ENCODE results near the gene TIMM29.

Gene TIMM29

DNA sequence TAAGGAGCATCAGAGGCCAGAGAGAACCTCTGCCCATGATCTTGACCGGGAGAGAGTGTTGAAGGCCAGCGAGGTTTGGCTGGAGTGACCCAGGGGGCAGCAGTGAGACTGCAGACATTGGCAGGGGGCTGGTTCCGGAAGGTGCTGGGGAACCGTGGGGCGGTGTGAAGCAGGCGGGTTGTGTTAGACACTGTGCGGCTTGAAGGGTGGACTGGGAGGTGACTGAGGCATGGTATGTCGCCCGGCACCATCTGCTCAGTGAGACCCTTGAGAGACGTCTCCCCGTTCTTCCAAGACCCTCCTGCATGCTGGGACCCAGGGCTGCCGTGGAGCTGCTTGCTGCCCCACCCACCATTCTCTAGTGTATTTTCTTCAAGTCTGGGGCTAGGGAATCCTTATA is 32.7 kb upstream of the TIMM29 start:
- Histone ChIP-seq H2BK5ac (ENCODE audit: low read depth, low read length, poor library complexity) (no peak overlapping the region), H3K4me3 (ENCODE audit: low read depth, low read length) (no peak overlapping the region), H3K18ac (ENCODE audit: low read length) (no peak overlapping the region), H3K23ac (ENCODE audit: low read length) (no peak overlapping the region), H3K79me2 (ENCODE audit: control insufficient read depth, insufficient read depth, low read length, poor library complexity) (peaks cover 13% of the 10 kb centered on the region), H3K4me2 (ENCODE audit: low read length) (no peak overlapping the region), H4K8ac (ENCODE audit: low read depth, low read length) (no peak overlapping the region), H3K36me3 (ENCODE audit: control insufficient read depth in 1 of 2, insufficient read depth in 2 of 2, low read length in 2 of 2) (peaks cover 0 to 6% of the 10 kb centered on the region in 2 experiments), H4K12ac (ENCODE audit: low read depth, low read length) (no peak overlapping the region), H3K4me1 (ENCODE audit: control insufficient read depth in 1 of 2, insufficient read depth in 2 of 2, low read length in 2 of 2) (peaks cover 18% of the 10 kb centered on the region in 2 experiments), H2AK5ac (ENCODE audit: low read length) (no peak overlapping the region), H3K14ac (ENCODE audit: low read length) (no peak overlapping the region), H3K27me3 (ENCODE audit: insufficient read depth, low read length) (no peaks in the 10 kb centered on the region), H3K9me3 (ENCODE audit: insufficient read depth, low read depth, low read length) (no peaks in the 10 kb centered on the region), H4K91ac (ENCODE audit: low read depth, low read length) (no peak overlapping the region), H3K27ac (ENCODE audit: low read depth, low read length) (no peak overlapping the region), H3K79me1 (ENCODE audit: low read length) (no peaks in the 10 kb centered on the region), H2BK120ac (ENCODE audit: insufficient read depth, low read length, poor library complexity) (no peak overlapping the region), H2BK12ac (ENCODE audit: low read length) (no peak overlapping the region), H3K9ac (ENCODE audit: low read length) (no peak overlapping the region), H3K4ac (ENCODE audit: low read depth, low read length) (peak overlapping the region; percentile 21), H2AFZ (ENCODE audit: insufficient read depth, low read length, poor library complexity) (no peak overlapping the region)
- WGBS (ENCODE audit: extremely low coverage, insufficient coverage, insufficient read length), result no CpG with 5 or more reads among the region's 12 CpGs
- DNase-seq, result no peak

DNA sequence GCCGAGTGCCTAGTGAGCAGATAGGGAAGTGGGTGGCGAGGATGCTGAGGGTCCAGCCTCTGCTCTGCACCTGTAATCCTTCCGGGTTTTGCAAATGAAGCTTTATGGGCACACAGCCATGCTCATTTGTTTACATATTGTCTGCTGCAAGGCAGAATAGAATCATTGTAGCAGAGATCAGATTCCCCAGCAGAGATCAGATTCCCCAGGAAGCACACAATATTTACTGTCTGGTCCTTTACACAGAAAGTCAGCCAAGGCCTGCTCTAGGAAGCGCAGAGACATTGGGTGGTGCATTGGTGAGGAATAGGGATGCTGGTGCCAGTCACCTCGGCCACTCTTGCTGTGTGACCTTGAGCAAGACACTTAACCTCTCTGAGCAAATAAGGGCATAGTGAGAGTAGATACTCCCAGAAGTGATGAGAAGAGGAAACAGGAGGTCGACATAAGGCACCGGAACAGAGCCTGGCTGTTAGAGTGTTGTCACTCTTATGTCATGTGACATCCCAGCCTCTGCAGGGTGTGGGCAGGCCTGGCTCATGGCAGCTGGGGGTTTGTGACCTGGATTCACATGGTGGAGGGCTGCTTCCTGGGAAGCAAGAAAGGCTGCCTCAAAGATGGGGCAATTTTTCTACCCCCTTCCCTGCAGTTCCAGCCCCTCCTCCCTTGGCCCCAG is 31.6 kb upstream of the TIMM29 start:
- Histone ChIP-seq H2AFZ (ENCODE audit: insufficient read depth, low read length, poor library complexity) (no peak overlapping the region), H4K91ac (ENCODE audit: low read depth, low read length) (no peak overlapping the region), H3K36me3 (ENCODE audit: control insufficient read depth in 1 of 2, insufficient read depth in 2 of 2, low read length in 2 of 2) (peaks cover 0 to 5% of the 10 kb centered on the region in 2 experiments), H3K9ac (ENCODE audit: low read length) (no peak overlapping the region), H3K9me3 (ENCODE audit: insufficient read depth, low read depth, low read length) (no peaks in the 10 kb centered on the region), H3K27me3 (ENCODE audit: insufficient read depth, low read length) (no peaks in the 10 kb centered on the region), H2AK5ac (ENCODE audit: low read length) (no peak overlapping the region), H3K14ac (ENCODE audit: low read length) (no peak overlapping the region), H3K4me3 (ENCODE audit: low read depth, low read length) (no peak overlapping the region), H2BK120ac (ENCODE audit: insufficient read depth, low read length, poor library complexity) (no peak overlapping the region), H4K12ac (ENCODE audit: low read depth, low read length) (no peak overlapping the region), H4K8ac (ENCODE audit: low read depth, low read length) (no peak overlapping the region), H3K79me2 (ENCODE audit: control insufficient read depth, insufficient read depth, low read length, poor library complexity) (peaks cover 9% of the 10 kb centered on the region), H3K27ac (ENCODE audit: low read depth, low read length) (no peak overlapping the region), H3K4ac (ENCODE audit: low read depth, low read length) (peak overlapping the region; percentile 29), H3K18ac (ENCODE audit: low read length) (peak overlapping the region; percentile 54), H3K23ac (ENCODE audit: low read length) (no peak overlapping the region), H2BK5ac (ENCODE audit: low read depth, low read length, poor library complexity) (no peak overlapping the region), H3K79me1 (ENCODE audit: low read length) (no peaks in the 10 kb centered on the region), H3K4me2 (ENCODE audit: low read length) (no peak overlapping the region), H2BK12ac (ENCODE audit: low read length) (no peak overlapping the region), H3K4me1 (ENCODE audit: control insufficient read depth in 1 of 2, insufficient read depth in 2 of 2, low read length in 2 of 2) (peaks cover 8 to 10% of the 10 kb centered on the region in 2 experiments)
- WGBS (ENCODE audit: extremely low coverage, insufficient coverage, insufficient read length), result no CpG with 5 or more reads among the region's 7 CpGs
- DNase-seq, result no peak

DNA sequence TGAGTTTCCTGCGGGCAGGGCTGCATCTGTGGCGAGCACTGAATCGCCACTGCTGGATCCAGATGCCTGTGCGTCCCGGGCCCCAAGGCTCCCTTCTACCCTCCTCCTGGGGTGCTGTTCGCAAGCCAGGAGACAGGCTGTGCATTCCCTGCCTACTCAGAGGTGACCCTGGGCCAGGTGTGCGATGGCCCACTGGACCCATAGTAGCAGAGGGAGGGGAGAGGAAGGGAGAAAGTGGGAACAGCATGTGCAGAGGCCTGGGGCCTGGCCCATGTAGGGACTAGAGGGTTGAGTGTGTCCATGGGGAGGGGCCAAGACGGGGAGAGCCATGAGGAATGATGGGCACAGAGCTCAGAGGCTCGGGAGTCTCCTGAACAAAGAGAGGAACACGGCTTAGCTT is 30.0 kb upstream of the TIMM29 start:
- H2BK5ac ChIP-seq (ENCODE audit: low read depth, low read length, poor library complexity), result no peak overlapping the region
- H2AFZ ChIP-seq (ENCODE audit: insufficient read depth, low read length, poor library complexity), result no peak overlapping the region
- WGBS (ENCODE audit: extremely low coverage, insufficient coverage, insufficient read length), result no CpG with 5 or more reads among the region's 10 CpGs
- H3K23ac ChIP-seq (ENCODE audit: low read length), result no peak overlapping the region
- no peak overlapping the region for H4K8ac ChIP-seq (ENCODE audit: low read depth, low read length)
- H3K14ac ChIP-seq (ENCODE audit: low read length), result no peak overlapping the region
- H3K4me1 ChIP-seq (ENCODE audit: control insufficient read depth in 1 of 2, insufficient read depth in 2 of 2, low read length in 2 of 2), result peaks cover 8 to 10% of the 10 kb centered on the region in 2 experiments
- H2BK12ac ChIP-seq (ENCODE audit: low read length), result no peak overlapping the region
- peaks cover 5% of the 10 kb centered on the region for H3K79me2 ChIP-seq (ENCODE audit: control insufficient read depth, insufficient read depth, low read length, poor library complexity)
- no peak overlapping the region for H3K27ac ChIP-seq (ENCODE audit: low read depth, low read length)
- H4K91ac ChIP-seq (ENCODE audit: low read depth, low read length), result no peak overlapping the region
- no peaks in the 10 kb centered on the region for H3K79me1 ChIP-seq (ENCODE audit: low read length)
- H2BK120ac ChIP-seq (ENCODE audit: insufficient read depth, low read length, poor library complexity), result no peak overlapping the region
- H3K18ac ChIP-seq (ENCODE audit: low read length), result no peak overlapping the region
- no peak overlapping the region for H3K4me2 ChIP-seq (ENCODE audit: low read length)
- DNase-seq, result no peak
- no peaks in the 10 kb centered on the region for H3K27me3 ChIP-seq (ENCODE audit: insufficient read depth, low read length)
- H3K9me3 ChIP-seq (ENCODE audit: insufficient read depth, low read depth, low read length), result no peaks in the 10 kb centered on the region
- peaks cover 0 to 5% of the 10 kb centered on the region in 2 experiments for H3K36me3 ChIP-seq (ENCODE audit: control insufficient read depth in 1 of 2, insufficient read depth in 2 of 2, low read length in 2 of 2)
- no peak overlapping the region for H4K12ac ChIP-seq (ENCODE audit: low read depth, low read length)
- H3K9ac ChIP-seq (ENCODE audit: low read length), result no peak overlapping the region
- H2AK5ac ChIP-seq (ENCODE audit: low read length), result no peak overlapping the region
- H3K4me3 ChIP-seq (ENCODE audit: low read depth, low read length), result no peak overlapping the region
- H3K4ac ChIP-seq (ENCODE audit: low read depth, low read length), result peak overlapping the region; percentile 34

DNA sequence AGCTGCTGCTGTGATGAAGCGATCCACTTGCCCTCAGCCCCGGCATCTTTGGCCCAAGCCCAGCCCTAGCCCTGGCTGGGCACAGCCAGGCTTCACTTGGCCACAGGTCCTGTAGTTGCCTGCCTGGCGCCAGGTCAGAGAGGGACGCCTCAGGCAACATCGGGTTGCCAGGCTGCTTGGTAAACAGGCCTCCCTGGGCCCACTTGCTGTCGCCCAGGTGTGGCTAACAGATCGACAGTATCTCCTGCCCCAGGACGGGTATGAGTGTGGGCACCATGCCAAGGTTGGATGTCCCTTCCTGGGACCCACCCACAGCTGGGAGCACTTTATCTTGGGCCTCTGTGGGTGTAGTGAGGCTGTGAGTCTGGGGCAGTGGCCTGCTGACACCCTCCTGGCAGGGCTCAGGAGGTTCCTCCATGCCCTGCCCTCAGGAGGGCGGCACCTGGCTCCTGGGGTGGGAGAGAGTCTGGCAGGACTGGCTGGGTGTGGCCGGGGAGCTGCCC is 29.4 kb upstream of the TIMM29 start:
- Histone ChIP-seq H2BK12ac (ENCODE audit: low read length) (no peak overlapping the region), H4K91ac (ENCODE audit: low read depth, low read length) (no peak overlapping the region), H2BK120ac (ENCODE audit: insufficient read depth, low read length, poor library complexity) (no peak overlapping the region), H3K14ac (ENCODE audit: low read length) (no peak overlapping the region), H3K4me3 (ENCODE audit: low read depth, low read length) (no peak overlapping the region), H4K12ac (ENCODE audit: low read depth, low read length) (no peak overlapping the region), H4K8ac (ENCODE audit: low read depth, low read length) (no peak overlapping the region), H3K4ac (ENCODE audit: low read depth, low read length) (peak overlapping the region; percentile 31), H3K36me3 (ENCODE audit: control insufficient read depth in 1 of 2, insufficient read depth in 2 of 2, low read length in 2 of 2) (peaks cover 1 to 7% of the 10 kb centered on the region in 2 experiments), H3K79me1 (ENCODE audit: low read length) (no peaks in the 10 kb centered on the region), H2AK5ac (ENCODE audit: low read length) (no peak overlapping the region), H3K4me1 (ENCODE audit: control insufficient read depth in 1 of 2, insufficient read depth in 2 of 2, low read length in 2 of 2) (peaks cover 8% of the 10 kb centered on the region in 2 experiments), H2BK5ac (ENCODE audit: low read depth, low read length, poor library complexity) (no peak overlapping the region), H3K23ac (ENCODE audit: low read length) (no peak overlapping the region), H3K27ac (ENCODE audit: low read depth, low read length) (no peak overlapping the region), H2AFZ (ENCODE audit: insufficient read depth, low read length, poor library complexity) (no peak overlapping the region), H3K9me3 (ENCODE audit: insufficient read depth, low read depth, low read length) (no peaks in the 10 kb centered on the region), H3K18ac (ENCODE audit: low read length) (no peak overlapping the region), H3K9ac (ENCODE audit: low read length) (no peak overlapping the region), H3K4me2 (ENCODE audit: low read length) (no peak overlapping the region), H3K27me3 (ENCODE audit: insufficient read depth, low read length) (no peaks in the 10 kb centered on the region), H3K79me2 (ENCODE audit: control insufficient read depth, insufficient read depth, low read length, poor library complexity) (peaks cover 4% of the 10 kb centered on the region)
- DNase-seq, result no peak
- WGBS (ENCODE audit: extremely low coverage, insufficient coverage, insufficient read length), result no CpG with 5 or more reads among the region's 10 CpGs

Measured in trophoblast cell (in vitro differentiated cells and primary cell).